Fibroblast of skin of back (primary cell): ENCODE data around the gene PTPN13. TPM values are rescaled to one million over a fixed set of nuclear protein-coding genes. Genes with fewer than 3 reads are reported as not detected.

Experiments used
- DNase-seq: peaks from one replicate; pipeline ENCODE4 v3.0.0-alpha.2; 2013
- polyA plus RNA-seq, 2 experiments: library from polyadenylated mRNA; unstranded; fragments of 120-200 nt; gene quantifications; one replicate each; pipeline ENCODE4 v1.2.1, GENCODE V29; 2013; ENCODE audit not compliant: insufficient read length in 2 of 2

PTPN13 gene
- polyA plus RNA-seq (2013, experiment 1 of 2; ENCODE audit: insufficient read length), result 18.1 TPM
- 19.5 TPM for polyA plus RNA-seq (2013, experiment 2 of 2; ENCODE audit: insufficient read length)

DNA sequence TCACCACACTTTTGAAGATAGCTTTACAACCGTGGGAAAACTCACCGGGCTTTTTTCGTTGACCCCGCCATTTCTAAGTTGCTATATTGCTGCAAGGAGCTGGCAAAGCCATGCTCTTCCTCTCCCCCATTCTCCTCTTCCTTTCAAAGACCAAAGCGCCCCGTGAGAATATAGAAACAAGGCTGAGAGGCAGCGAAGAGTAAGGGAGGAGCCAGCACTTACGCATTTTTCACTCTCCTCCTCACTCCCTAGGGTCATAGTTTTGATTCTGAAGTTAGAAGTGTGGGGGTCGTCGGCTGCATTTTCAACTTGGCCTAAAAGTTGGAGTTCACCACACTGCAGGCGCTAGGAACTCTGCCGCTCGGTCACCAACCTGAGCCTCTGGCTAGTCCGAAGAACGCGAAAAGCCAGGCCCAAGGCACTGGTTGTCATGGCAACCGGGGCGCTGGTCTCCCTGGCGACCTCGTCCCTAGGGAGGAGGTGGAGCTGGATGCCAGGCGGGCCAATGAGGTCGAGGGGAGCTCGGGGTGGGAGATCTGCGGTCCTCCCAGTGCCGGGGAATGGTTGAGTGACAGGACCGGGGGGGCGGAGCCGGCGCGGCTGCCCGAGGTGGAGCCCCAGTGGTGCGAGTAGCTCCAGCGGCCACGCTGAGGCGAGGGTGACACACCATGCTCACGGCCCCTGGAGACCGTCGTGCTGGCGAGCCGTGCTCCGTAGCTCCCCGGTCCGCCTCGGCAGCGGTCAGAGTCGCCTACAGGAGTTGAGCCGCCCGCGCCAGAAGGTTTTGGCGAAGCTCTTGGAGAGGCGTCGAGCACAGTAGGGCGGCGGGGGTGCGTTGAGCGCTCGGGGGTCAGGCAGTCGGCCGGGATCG is at the start of gene PTPN13:
PTPN13 (plus strand) TSS at position 628 of the 871 bp plus-strand sequence. CDS start 40,942 bp downstream, outside the sequence.
- DNase-seq, result peak; percentile 99

GRCh38 chr4:86547140-86547539 is 47.0 kb upstream of the PTPN13 start:
- no peak for DNase-seq

- DNase-seq, result peak; percentile 42
Measured at GRCh38 chr4:86549163-86549788, 44.8 kb upstream of the PTPN13 start.

GRCh38 chr4:86551387-86551786 is 42.7 kb upstream of the PTPN13 start:
- DNase-seq, result no peak

DNA sequence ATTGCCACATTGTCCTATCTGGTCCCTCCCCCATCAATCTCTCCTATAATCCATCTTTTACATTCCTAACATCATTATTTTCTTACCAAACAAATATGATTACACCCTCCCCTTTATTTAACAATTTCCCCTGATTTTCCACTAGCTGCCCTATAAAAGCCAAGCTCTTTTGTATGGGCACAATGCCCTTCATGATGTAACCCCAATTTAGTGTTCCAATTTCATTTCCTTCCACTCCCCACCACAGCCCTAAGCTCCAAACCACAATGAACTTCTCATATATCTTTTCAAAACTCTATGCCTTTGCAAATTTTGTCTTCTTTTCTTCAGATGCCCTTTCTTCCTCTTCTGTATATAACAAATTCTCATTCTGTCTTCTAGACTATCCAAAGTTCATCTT is 39.5 kb upstream of the PTPN13 start:
- DNase-seq, result no peak

DNA sequence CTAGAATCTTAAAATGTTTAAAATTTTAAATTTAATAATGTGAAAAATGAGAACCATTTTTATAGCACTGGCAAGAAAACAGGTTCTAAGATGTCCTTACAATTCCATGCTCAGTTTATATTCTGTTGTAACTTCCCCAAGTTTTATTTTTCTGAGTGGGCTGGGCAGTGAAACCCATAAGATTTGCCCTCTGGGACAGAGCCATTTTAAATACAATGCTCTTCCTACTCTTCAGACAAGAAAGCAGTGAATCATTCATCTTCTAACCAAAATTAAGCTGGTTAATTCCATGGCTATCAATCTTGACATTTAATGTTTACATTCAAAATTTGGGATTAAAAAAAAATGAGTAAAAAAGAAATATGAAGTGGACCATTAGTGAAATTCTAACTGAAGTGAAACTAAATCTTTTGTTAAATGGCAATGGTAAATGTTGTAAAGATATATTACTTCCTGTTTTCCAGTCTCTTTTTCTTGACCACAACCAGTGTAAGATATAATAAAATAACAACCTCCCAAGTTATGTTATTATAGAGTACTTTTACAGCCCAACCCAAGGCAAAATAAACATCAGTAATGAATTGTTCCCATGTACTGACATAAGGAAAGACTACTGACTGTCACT is 37.2 kb upstream of the PTPN13 start:
- DNase-seq, result peak; percentile 66

GRCh38 chr4:86557526-86557925 is 36.6 kb upstream of the PTPN13 start:
- DNase-seq, result peak; percentile 46

- DNase-seq, result no peak
Measured at GRCh38 chr4:86558258-86558657, 35.9 kb upstream of the PTPN13 start.

DNA sequence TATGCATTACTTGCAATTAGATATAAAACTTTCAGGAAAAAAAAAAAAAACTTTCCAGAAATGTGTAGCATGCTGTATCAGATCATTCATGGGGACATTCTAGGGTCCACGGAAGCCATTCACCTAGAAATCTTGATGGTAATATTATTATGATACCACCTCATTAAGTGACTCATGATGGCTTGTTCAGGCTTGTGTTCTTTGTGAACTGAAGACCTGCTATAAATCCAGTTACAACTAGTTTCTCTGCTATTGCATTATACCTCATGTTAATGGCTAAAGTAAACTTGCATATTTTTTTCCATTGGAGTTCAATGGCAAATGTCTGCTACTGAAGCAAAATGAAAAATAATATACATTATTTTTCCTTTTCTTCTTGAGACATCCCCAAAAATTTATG is 35.3 kb upstream of the PTPN13 start:
- DNase-seq, result no peak

GRCh38 chr4:86560447-86560846 is 33.7 kb upstream of the PTPN13 start:
- no peak for DNase-seq

DNA sequence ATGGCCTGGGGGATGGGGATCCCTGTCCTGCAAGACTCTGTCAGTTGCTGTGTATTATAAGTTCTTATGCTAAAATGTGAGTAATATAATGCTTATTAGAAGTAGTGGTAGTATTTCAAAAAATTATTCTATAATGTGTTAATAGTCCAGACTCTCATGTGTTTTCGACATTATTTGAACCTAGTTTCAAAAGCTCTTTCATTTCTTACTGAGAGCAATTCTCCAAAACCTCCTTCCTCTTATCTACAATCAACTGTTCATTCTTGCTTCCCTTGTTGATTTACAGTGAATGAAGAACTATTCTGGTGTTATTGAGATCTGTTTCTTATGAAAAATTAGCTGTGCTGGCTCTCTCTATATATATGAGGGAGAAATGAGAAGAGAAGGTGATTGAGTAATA is 32.9 kb upstream of the PTPN13 start:
- DNase-seq, result no peak

DNA sequence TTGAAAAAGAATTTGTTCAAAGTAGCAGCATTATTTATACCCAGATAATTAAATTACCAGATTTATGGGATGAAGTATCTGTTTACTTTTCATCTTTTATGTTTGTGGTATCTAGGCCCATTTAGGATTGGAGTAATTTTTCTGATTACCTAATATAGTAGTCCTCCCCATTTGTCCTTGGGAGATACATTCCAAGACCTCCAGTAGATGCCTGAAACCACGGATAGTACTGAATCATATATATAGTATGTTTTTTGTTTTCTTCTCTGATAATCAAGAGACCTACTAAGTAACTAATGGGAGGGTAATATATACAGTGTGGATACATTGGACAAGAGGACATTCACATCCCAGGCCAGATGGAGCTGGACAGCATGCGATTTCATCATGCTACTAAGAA is 30.7 kb upstream of the PTPN13 start:
- DNase-seq, result peak; percentile 65

GRCh38 chr4:86564795-86565194 is 29.3 kb upstream of the PTPN13 start:
- DNase-seq, result no peak

GRCh38 chr4:86565651-86566050 is 28.5 kb upstream of the PTPN13 start:
- DNase-seq, result no peak

DNA sequence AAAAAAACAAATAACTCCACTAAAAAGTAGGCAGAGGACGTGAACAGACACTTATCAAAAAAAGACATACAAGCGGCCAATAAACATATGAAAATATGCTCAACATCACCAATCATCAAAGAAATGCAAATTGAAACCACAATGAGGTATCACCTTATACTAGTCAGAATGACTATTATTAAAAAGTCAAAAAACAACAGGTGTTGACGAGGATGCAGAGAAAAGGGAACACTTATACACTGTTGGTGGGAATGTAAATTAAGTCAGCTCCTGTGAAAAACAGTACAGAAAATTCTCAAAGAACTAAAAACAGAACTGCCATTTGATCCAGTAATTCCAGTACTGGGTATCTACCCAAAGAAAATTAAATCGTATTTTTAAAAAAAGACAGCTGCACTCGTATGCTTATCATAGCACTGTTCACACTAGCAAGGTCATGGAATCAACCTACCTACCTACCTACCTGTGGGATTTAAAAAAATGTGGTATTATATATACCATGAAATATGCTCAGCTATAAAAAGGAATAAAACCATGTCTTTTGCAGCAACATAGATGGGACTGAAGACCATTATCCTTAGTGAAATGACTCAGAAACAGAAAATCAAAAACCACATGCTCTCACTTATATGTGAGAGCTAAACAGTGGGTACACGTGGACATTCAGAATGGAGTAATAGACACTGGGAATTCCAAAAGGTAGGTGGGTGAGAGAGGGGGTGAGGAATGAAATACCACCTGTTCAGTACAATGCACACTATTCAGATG is 24.8 kb upstream of the PTPN13 start:
- DNase-seq, result no peak

DNA sequence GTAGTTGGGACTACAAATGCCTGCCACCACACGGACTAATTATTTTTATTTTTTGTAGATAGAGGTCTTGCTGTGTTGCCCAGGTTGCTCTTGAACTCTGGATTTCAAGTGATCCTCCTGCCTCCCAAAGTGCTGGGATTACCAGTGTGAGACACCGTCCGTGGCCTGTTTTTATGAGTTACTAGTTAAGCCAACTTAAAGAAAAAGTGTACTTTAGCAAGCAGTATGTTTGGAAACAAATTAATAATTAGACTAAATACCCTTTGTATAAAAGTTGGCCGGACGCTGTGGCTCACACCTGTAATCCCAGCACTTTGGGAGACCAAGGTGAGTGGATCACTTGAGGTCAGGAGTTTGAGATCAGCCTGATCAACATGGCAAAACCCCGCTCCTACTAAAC is 14.2 kb upstream of the PTPN13 start:
- DNase-seq, result no peak

- no peak for DNase-seq
Measured at GRCh38 chr4:86582410-86582809, 11.7 kb upstream of the PTPN13 start.

GRCh38 chr4:86586160-86586572 is 7.9 kb upstream of the PTPN13 start:
- peak; percentile 15 for DNase-seq

DNA sequence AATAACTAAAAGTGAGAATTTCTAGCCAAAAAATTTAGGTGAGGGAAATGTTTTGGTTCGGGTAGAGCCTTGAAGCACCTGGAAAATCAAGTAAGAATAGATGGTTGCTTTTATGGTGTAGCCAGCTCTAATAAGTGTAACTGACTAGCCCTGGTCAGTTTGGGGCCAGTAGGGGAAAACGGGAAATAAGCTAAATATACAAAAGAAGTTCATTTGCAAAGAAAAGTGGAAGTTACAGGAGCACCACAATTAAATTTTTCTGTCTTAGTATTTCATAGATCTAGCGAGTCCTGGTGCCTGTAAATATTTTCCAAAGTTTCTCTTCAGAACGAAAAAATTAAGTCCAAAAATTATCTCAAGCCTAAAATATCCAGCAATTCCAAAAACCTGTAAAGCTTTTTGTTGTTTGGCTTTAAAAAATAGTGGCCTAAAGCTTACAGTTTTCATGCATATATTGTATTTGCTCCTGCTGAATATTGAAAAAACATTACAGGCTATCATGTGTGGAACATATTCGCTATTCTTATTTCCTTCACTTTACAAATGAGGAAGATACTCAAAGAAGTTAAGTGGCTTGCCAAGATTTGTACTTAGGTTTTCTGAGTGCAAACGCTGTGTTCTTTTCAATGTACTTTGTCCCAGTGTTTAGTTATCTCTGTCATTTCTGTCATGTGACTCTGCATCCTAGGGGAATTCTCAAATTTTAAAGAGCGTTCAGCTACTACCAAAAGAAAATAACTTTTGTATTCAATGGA is 7.3 kb upstream of the PTPN13 start:
- no peak for DNase-seq

- DNase-seq, result no peak
Measured at GRCh38 chr4:86587381-86588140, 6.6 kb upstream of the PTPN13 start.
